Measurements from ENCODE around the gene IL26. TPM values are rescaled to one million over a fixed set of nuclear protein-coding genes. Genes with fewer than 3 reads are reported as not detected.

The IL26 gene
- total RNA-seq, 1 donor from 2014 or later: not detected

DNA sequence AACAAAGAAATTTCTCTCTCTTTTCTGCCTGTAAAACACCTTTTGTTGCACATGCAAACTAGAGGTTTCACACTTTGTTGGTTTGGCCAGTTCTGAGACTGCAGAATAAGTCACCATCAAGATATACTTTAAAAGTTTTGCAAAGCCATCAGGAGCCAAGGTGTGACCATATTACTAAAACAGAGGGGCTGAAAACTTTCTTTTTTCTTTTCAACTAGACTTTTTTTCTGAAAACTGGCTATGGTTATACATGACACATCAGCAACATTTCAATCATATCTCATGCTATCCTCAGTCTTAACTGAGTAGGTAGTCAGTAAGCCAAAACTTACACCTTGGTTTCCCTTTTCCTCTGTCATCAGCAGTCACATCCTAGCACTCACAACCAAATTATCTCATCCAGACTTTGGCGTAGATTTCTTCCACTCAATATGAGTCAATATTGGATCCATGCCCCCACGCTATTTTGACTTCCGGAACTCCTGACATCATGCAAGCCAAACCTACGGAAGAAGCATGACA, 62.0 kb downstream of the IL26 start:
- H3K27ac Mint-ChIP-seq: no peak overlapping the region
- no peaks in the 10 kb centered on the region for H3K9me3 Mint-ChIP-seq
- no peaks in the 10 kb centered on the region for H3K36me3 Mint-ChIP-seq
- no peak for DNase-seq (ENCODE audit: extremely low spot score, unreplicated experiment)
- no peak overlapping the region for H3K4me3 Mint-ChIP-seq
- TF ChIP-seq, protein P1, sequence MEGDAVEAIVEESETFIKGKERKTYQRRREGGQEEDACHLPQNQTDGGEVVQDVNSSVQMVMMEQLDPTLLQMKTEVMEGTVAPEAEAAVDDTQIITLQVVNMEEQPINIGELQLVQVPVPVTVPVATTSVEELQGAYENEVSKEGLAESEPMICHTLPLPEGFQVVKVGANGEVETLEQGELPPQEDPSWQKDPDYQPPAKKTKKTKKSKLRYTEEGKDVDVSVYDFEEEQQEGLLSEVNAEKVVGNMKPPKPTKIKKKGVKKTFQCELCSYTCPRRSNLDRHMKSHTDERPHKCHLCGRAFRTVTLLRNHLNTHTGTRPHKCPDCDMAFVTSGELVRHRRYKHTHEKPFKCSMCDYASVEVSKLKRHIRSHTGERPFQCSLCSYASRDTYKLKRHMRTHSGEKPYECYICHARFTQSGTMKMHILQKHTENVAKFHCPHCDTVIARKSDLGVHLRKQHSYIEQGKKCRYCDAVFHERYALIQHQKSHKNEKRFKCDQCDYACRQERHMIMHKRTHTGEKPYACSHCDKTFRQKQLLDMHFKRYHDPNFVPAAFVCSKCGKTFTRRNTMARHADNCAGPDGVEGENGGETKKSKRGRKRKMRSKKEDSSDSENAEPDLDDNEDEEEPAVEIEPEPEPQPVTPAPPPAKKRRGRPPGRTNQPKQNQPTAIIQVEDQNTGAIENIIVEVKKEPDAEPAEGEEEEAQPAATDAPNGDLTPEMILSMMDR (conservative IDR thresholded peaks at IDR 0.05): no peak
- no peaks in the 10 kb centered on the region for H3K4me1 Mint-ChIP-seq (ENCODE audit: unreplicated experiment)
- peaks cover 7% of the 10 kb centered on the region for H3K27me3 Mint-ChIP-seq

DNA sequence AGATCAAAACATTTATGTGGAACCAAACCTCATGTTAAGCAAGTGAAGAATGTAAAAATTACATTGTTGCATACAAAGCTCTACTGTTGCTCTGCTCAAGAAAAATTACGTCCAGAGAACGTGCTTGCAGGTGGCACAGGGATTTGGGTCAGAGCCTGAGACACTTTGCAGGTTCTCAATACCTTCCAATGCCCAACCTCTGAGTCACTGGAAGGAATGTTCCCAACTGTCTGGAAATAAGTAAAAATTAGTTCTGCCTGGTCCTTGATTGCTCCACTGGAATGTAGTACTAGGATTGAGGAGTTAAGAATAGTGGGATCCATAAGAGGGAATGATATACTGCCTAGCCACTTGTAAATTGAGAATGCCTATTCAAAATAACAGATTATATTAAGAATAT, 63.2 kb downstream of the IL26 start:
- TF ChIP-seq, protein P1 (conservative IDR thresholded peaks at IDR 0.05): no peak
- Mint-ChIP-seq H3K9me3 (no peaks in the 10 kb centered on the region), H3K4me1 (ENCODE audit: unreplicated experiment) (no peaks in the 10 kb centered on the region), H3K27me3 (peaks cover 7% of the 10 kb centered on the region), H3K36me3 (no peaks in the 10 kb centered on the region), H3K27ac (no peak overlapping the region), H3K4me3 (no peak overlapping the region)
- no peak for DNase-seq (ENCODE audit: extremely low spot score, unreplicated experiment)

DNA sequence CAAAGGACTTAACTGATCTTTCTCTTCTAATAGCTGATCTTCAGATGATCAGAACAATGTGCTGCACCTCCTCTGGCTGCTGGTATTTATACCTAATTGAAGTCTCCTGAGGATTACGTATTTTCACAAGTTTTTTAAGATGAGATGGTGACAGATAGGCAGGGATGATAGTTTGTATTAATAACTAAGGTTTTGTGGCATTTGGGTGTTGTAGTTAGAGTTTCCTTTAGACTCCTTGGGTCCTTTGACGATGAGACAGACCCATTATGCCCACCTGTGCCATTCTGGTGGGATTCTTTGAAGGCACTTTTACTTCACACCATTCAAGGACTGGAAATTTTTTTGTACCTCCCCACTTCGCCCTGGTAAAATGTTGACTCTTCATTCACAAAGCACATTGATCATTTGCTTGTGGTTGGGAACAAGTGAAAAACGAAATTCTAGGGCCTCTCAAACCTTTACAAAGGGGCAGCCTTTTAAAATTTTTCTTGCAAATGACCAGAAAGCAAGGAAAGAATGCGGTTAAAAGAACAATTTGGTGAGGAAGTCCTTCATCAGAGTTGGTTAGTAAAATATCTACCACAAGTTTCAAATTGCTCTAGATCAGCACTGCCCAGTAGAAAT, 65.8 kb downstream of the IL26 start, which contains the start of gene IFNG:
Gene IFNG, minus strand, starts transcription at position 60 of the 624 bp plus-strand sequence. CDS start 125 bp downstream, outside the sequence.
- peaks cover 7% of the 10 kb centered on the region for H3K27me3 Mint-ChIP-seq

DNA sequence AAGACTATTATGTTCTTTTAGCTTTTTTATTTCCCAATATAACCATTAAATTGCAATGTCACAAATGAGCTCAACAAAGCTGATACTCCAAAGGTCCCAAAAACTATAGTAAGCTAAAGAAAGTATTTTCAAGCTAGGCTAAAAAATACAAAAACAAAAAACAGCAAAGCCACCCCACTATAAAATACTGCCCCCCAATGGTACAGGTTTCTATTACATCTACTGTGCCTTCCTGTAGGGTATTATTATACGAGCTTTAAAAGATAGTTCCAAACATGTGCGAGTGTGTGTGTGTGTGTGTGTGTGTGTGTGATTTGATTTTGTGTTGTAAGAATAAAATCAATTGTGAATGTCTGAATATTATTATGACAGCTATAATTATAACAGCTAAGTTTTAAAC, 67.2 kb downstream of the IL26 start:
- Mint-ChIP-seq H3K36me3 (no peaks in the 10 kb centered on the region), H3K27me3 (peaks cover 3% of the 10 kb centered on the region), H3K9me3 (no peaks in the 10 kb centered on the region), H3K27ac (no peak overlapping the region), H3K4me1 (ENCODE audit: unreplicated experiment) (no peaks in the 10 kb centered on the region), H3K4me3 (no peak overlapping the region)
- DNase-seq (ENCODE audit: extremely low spot score, unreplicated experiment): no peak
- TF ChIP-seq, protein P1 (conservative IDR thresholded peaks at IDR 0.05): peak; percentile 66

More for the DNA sequence above, 65.8 kb downstream of the IL26 start, which contains the start of gene IFNG:
- TF ChIP-seq, protein P1 (conservative IDR thresholded peaks at IDR 0.05): no peak
- Mint-ChIP-seq H3K4me1 (ENCODE audit: unreplicated experiment) (no peaks in the 10 kb centered on the region), H3K4me3 (no peak within 1 kb of the TSS), H3K36me3 (no peaks in the 10 kb centered on the region), H3K27ac (no peak within 1 kb of the TSS), H3K9me3 (no peaks in the 10 kb centered on the region)
- DNase-seq (ENCODE audit: extremely low spot score, unreplicated experiment): no peak

DNA sequence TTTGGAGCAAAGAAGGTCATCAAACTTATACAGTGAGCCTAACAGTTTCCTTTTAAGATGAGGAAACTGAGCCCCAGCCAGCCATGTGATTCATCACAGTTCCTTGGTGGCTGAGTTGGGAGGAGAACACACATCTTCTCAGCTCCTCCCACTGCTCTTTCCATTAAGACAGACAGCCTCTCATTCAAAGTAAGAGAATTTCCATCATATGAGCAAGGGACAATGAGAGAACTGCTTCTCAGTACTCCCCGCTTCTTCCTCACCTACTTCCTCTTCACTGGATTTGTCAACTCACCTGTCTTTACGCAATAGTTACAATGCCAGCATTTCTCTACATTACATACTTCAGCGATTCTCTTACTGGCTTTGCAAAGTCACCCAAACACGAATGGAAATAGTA, 68.2 kb downstream of the IL26 start:
- TF ChIP-seq, protein P1 (conservative IDR thresholded peaks at IDR 0.05): no peak
- Mint-ChIP-seq H3K27me3 (peaks cover 3% of the 10 kb centered on the region), H3K36me3 (no peaks in the 10 kb centered on the region)

More for the DNA sequence above, 68.2 kb downstream of the IL26 start:
- Mint-ChIP-seq H3K27ac (no peak overlapping the region), H3K9me3 (no peaks in the 10 kb centered on the region), H3K4me1 (ENCODE audit: unreplicated experiment) (no peaks in the 10 kb centered on the region), H3K4me3 (no peak overlapping the region)
- no peak for DNase-seq (ENCODE audit: extremely low spot score, unreplicated experiment)
